SH-SY5Y (cell line): ENCODE measurements around the gene KANSL1.

Experiments used
- GATA2 ChIP-seq: IDR thresholded peaks from 2 replicates; pipeline ENCODE4 v1.6.1; 2011; ENCODE audit warnings: mild to moderate bottlenecking, low read depth, low read length
- GATA3 ChIP-seq: IDR thresholded peaks from 2 replicates; pipeline ENCODE4 v1.6.1; 2011; ENCODE audit warnings: low read depth, mild to moderate bottlenecking, low read length, moderate library complexity

DNA sequence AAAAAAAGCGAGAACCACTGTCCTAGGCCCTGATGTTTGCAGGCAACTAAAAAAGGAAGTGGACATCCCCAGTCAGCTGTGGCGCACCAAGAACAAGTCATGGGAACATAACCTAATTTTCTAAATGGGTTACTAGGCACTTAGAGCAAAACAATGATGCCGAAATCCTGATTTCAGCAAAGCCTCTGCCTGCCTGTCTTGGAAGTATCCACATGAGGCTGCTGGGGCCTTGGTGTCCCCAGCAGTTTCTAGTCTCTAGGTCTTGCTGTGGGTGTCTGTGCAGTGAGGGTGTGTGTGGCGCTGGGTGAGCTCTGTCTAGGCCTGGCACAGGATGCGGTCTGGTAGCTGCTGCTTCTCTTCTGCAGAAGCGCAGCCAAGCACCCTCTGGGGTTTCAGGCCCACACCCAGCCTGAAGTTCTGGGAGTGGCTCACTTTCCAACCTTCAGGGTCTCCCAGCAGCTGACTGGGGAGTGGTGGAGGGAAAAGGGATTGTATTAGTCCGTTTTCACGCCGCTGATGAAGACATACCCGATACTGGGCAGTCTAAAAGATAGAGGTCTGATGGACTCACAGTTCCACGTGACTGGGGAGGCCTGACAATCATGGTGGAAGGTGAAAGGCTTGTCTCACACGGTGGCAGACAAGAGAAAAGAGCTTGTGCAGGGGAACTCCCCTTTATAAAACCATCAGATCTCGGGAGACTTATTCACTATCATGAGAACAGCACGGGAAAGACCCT lies 173.0 kb downstream of the KANSL1 start:
- no peak for TF ChIP-seq GATA3
- TF ChIP-seq GATA2 = no peak
